DND-41 (cell line): ENCODE measurements around the gene NPY.

Experiments used
- ATAC-seq: fragments of 200-7000 bp; cut with Tn5 transposase; 3 replicates; pipeline ENCODE4 v1.9.1; 2021; ENCODE audit warnings: low read depth; ENCODE audit not compliant: insufficient read depth
- DNase-seq: peaks from one replicate; pipeline ENCODE4 v3.0.0-alpha.2; 2020
- H2AFZ ChIP-seq: 2 replicates; pipeline ENCODE4 v1.6.0; 2012; ENCODE audit warnings: low read depth, low read length
- H3K27ac ChIP-seq: 2 replicates; pipeline ENCODE4 v1.5.1; 2012; ENCODE audit warnings: low read length, inconsistent platforms
- H3K27me3 ChIP-seq: fragments of 200-600 bp; sonication (generic); 2 replicates; pipeline ENCODE4 v1.6.0; 2012; ENCODE audit warnings: low read length, mild to moderate bottlenecking, inconsistent platforms; ENCODE audit not compliant: insufficient read depth, poor library complexity
- H3K36me3 ChIP-seq: 2 replicates; pipeline ENCODE4 v1.5.1; 2012; ENCODE audit warnings: low read length, inconsistent platforms; ENCODE audit not compliant: insufficient read depth
- H3K4me1 ChIP-seq: 2 replicates; pipeline ENCODE4 v1.5.1; 2012; ENCODE audit warnings: mild to moderate bottlenecking, low read length; ENCODE audit not compliant: insufficient read depth
- H3K4me2 ChIP-seq: 2 replicates; pipeline ENCODE4 v1.6.0; 2012; ENCODE audit warnings: mild to moderate bottlenecking, moderate library complexity, low read length, inconsistent platforms; ENCODE audit not compliant: insufficient read depth
- H3K4me3 ChIP-seq, 2 experiments: fragments of 200-600 bp in 1 of 2; shearing (Covaris generic) in 1 of 2; 2 replicates each; pipeline ENCODE4 v1.5.1; 2012 to 2016; ENCODE audit warnings: inconsistent platforms in 2 of 2, low read length in 2 of 2, mild to moderate bottlenecking in 2 of 2, low read depth in 1 of 2, moderate library complexity in 1 of 2
- H3K79me2 ChIP-seq: 2 replicates; pipeline ENCODE4 v1.6.0; 2012; ENCODE audit warnings: low read length, inconsistent platforms; ENCODE audit not compliant: insufficient read depth
- H3K9ac ChIP-seq: 2 replicates; pipeline ENCODE4 v1.6.0; 2012; ENCODE audit warnings: low read depth, mild to moderate bottlenecking, inconsistent platforms, low read length, moderate library complexity
- H3K9me3 ChIP-seq: 2 replicates; pipeline ENCODE4 v1.5.1; 2012; ENCODE audit warnings: low read length, moderate library complexity, mild to moderate bottlenecking, inconsistent platforms; ENCODE audit not compliant: insufficient read depth, severe bottlenecking
- H4K20me1 ChIP-seq: 2 replicates; pipeline ENCODE4 v1.6.0; 2012; ENCODE audit warnings: low read length; ENCODE audit not compliant: insufficient read depth
- EZH2 ChIP-seq: IDR thresholded peaks from 3 replicates; pipeline ENCODE4 v1.6.1; 2012; ENCODE audit warnings: borderline replicate concordance, low read depth, mild to moderate bottlenecking, moderate library complexity, low read length, inconsistent platforms; ENCODE audit not compliant: severe bottlenecking
- TF ChIP-seq, protein P1 (sequence below): IDR thresholded peaks from 2 replicates; pipeline ENCODE4 v1.5.1; 2012; ENCODE audit warnings: borderline replicate concordance, low read length, moderate library complexity, mild to moderate bottlenecking; ENCODE audit not compliant: poor library complexity, severe bottlenecking; ENCODE audit errors: extremely low read depth

The NPY gene

DNA sequence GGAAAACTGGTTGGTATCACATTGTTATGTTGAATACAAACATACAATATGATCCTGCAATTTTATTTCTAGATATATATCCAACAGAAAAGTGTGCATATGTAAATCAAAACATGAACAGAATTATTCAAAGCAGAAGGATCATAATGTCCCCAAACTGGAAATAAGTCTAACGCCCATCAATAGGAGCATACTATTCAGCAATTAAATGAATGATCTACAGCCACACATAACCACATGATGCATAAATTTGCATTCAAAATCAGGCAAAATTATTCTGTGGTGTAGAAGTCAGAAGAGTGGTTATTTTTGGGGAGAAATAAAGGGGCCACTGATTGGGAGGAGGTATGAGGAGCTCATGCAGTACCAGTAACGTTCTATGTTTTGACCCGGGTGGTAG lies 28.6 kb downstream of the NPY start:
- no peaks in the 10 kb centered on the region for H3K4me1 ChIP-seq
- H3K9ac ChIP-seq = no peak overlapping the region
- TF ChIP-seq, protein P1, sequence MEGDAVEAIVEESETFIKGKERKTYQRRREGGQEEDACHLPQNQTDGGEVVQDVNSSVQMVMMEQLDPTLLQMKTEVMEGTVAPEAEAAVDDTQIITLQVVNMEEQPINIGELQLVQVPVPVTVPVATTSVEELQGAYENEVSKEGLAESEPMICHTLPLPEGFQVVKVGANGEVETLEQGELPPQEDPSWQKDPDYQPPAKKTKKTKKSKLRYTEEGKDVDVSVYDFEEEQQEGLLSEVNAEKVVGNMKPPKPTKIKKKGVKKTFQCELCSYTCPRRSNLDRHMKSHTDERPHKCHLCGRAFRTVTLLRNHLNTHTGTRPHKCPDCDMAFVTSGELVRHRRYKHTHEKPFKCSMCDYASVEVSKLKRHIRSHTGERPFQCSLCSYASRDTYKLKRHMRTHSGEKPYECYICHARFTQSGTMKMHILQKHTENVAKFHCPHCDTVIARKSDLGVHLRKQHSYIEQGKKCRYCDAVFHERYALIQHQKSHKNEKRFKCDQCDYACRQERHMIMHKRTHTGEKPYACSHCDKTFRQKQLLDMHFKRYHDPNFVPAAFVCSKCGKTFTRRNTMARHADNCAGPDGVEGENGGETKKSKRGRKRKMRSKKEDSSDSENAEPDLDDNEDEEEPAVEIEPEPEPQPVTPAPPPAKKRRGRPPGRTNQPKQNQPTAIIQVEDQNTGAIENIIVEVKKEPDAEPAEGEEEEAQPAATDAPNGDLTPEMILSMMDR = no peak
- TF ChIP-seq EZH2 = no peak
- no peak overlapping the region for H3K27ac ChIP-seq
- ATAC-seq (no peak), DNase-seq (no peak)
- H3K4me2 ChIP-seq = no peak overlapping the region
- no peaks in the 10 kb centered on the region for H3K79me2 ChIP-seq
- no peaks in the 10 kb centered on the region for H4K20me1 ChIP-seq
- no peak overlapping the region for H2AFZ ChIP-seq
- no peaks in the 10 kb centered on the region for H3K36me3 ChIP-seq
- H3K4me3 ChIP-seq = no peak overlapping the region
- peaks cover 6% of the 10 kb centered on the region for H3K27me3 ChIP-seq
- no peaks in the 10 kb centered on the region for H3K9me3 ChIP-seq

DNA sequence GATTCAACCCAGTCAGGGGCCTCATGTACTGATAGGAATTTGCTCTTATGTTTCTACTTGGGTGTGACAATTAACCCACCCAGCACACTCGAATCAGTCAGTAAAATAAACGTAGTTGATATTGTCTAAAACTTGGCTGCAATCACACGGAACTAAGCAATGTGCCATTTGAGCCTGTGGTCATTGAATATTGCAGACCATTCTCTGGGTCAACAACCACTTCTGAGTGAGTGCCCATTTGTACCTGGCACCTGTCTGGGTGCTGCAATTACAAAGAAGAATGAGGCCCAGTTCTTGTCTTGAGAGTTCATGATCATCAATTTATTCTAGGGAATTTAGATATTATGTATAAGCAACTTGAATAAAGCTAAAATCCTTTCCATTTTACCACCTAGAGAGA lies 29.8 kb downstream of the NPY start:
- no peak for DNase-seq

DNA sequence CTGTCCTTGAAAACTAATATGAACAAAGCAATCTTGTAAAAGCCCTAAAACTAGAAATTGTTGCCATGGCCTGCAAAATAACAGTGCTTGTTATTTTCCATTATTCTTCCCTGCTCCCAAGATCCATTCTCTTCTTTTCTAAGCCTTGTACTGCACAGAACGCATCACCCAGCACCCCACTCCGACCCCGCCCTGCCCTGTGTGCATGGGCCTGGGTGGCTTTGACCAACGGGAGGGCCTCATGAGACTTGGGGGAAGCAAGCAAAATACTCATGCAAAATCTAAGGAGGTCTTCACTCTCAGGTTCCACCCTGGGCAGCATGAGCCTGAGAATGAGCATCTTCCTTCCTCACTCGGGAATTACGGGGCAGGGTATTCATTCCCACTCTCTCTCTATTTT lies 32.4 kb downstream of the NPY start:
- Histone ChIP-seq H3K4me3 (no peak overlapping the region), H3K79me2 (no peaks in the 10 kb centered on the region), H3K9ac (no peak overlapping the region), H3K36me3 (no peaks in the 10 kb centered on the region), H3K4me2 (no peak overlapping the region), H3K4me1 (no peaks in the 10 kb centered on the region), H3K9me3 (no peaks in the 10 kb centered on the region), H2AFZ (no peak overlapping the region), H3K27me3 (peaks cover 6% of the 10 kb centered on the region), H4K20me1 (no peaks in the 10 kb centered on the region), H3K27ac (no peak overlapping the region)
- TF ChIP-seq, protein P1 = no peak
- no peak for TF ChIP-seq EZH2
- ATAC-seq (no peak), DNase-seq (no peak)

More for the DNA sequence above, 29.8 kb downstream of the NPY start:
- no peak overlapping the region for H3K4me3 ChIP-seq
- no peak overlapping the region for H3K27ac ChIP-seq
- no peak for TF ChIP-seq EZH2
- TF ChIP-seq, protein P1 = no peak
- H4K20me1 ChIP-seq = no peaks in the 10 kb centered on the region
- H2AFZ ChIP-seq = no peak overlapping the region
- H3K9me3 ChIP-seq = no peaks in the 10 kb centered on the region
- no peaks in the 10 kb centered on the region for H3K4me1 ChIP-seq
- no peak for ATAC-seq
- H3K27me3 ChIP-seq = peaks cover 6% of the 10 kb centered on the region
- H3K36me3 ChIP-seq = no peaks in the 10 kb centered on the region
- H3K9ac ChIP-seq = no peak overlapping the region
- no peaks in the 10 kb centered on the region for H3K79me2 ChIP-seq
- H3K4me2 ChIP-seq = no peak overlapping the region

DNA sequence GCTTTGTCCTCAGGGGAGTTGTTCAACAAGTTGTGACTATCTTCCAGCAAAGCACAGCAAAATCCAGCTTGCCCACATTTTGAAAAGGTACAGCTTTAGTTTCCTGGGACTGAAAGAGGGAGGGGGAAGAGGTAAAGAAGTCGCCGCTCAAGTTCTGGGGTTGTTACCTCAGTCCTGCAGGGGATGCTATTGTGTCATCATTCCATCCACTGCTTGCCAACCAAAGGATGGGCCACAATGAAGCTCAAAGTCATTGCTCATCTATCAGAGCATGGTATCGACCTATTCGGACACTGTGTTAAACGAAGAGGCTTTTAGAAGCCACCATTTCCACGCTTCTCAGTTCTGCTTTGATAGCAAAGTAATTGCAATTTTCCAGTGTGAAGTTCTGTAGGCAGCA lies 34.3 kb downstream of the NPY start:
- no peaks in the 10 kb centered on the region for H3K4me1 ChIP-seq
- H3K36me3 ChIP-seq = no peaks in the 10 kb centered on the region
- no peaks in the 10 kb centered on the region for H4K20me1 ChIP-seq
- ATAC-seq = no peak
- no peak overlapping the region for H3K9ac ChIP-seq
- peaks cover 6% of the 10 kb centered on the region for H3K27me3 ChIP-seq
- H3K9me3 ChIP-seq = no peaks in the 10 kb centered on the region
- no peak for DNase-seq
- H3K4me3 ChIP-seq = no peak overlapping the region
- TF ChIP-seq, protein P1 = peak; percentile 32
- TF ChIP-seq EZH2 = no peak
- no peak overlapping the region for H2AFZ ChIP-seq
- no peaks in the 10 kb centered on the region for H3K79me2 ChIP-seq
- H3K4me2 ChIP-seq = no peak overlapping the region
- H3K27ac ChIP-seq = no peak overlapping the region
